ENCODE results near the gene WDPCP.
"Not testable (repeated sequence)": the region's sequence is repeated elsewhere in the genome, so short reads cannot be mapped to it uniquely, and the experiment has no call there.

WDPCP gene

DNA sequence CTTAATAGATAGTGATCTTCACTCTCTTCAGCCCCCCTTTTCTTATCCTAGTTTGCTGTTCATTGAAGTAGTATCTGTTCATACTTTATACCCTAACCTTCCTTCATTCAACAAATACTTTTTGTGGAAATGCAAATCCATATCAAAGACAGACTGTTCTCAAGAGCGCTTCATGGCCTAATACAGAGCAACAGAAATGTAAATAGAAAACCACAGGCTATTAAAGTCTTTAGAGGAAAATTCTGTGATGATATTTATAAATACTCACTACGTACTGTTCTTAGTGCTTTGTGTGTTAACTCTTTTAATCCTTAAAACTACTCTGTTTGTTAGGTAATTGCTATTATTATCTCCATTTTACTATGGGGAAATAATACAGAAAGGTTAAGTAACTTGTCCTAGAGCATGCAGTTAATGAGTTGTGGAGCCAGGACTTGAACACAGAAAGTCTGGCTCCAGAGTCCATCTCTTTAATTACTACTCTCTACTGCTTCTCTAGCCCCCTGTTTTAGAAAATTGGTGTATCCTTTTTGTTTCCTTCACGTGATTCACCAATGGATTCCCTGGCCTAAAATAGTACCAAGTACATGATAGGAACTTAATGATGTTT is 3.4 kb upstream of the WDPCP start:
- no peak for DNase-seq (ENCODE audit: low read depth)

DNA sequence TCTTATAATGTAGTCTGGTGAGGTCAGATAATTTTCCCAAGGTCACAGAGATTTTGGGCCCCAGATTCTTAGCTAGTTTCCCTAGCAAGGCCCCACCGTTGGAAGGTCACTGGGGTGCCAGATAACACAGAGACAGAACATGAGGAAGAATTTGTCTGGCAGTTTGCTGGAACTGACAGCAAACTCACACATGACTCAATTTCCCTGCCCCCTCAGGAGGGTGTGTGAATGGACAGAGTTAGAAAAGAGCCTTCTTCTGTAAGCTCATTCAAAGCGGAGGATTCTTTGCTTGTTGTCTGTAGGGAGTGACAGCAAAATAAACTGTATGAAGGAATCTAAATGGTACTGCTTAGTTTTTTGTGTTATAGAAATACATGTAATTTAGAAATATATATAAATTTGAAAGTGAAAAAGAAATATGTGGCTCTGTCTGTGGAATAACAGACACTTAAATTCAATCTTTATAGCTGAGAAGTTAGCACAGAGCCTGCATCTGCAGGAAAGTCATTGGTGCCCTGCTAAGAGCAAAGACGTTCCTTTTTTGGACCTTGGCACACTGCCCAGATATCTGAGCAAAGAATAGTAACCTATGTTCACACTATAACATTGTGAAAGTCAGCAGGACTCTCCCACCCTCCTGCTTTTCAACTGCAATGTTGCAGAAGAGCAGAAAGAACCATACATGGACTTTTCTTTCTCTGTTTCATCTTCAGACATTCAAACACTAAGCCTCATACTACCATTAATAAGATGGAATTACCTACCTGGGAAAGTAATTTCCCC is 2.5 kb upstream of the WDPCP start:
- no peak for DNase-seq (ENCODE audit: low read depth)

DNA sequence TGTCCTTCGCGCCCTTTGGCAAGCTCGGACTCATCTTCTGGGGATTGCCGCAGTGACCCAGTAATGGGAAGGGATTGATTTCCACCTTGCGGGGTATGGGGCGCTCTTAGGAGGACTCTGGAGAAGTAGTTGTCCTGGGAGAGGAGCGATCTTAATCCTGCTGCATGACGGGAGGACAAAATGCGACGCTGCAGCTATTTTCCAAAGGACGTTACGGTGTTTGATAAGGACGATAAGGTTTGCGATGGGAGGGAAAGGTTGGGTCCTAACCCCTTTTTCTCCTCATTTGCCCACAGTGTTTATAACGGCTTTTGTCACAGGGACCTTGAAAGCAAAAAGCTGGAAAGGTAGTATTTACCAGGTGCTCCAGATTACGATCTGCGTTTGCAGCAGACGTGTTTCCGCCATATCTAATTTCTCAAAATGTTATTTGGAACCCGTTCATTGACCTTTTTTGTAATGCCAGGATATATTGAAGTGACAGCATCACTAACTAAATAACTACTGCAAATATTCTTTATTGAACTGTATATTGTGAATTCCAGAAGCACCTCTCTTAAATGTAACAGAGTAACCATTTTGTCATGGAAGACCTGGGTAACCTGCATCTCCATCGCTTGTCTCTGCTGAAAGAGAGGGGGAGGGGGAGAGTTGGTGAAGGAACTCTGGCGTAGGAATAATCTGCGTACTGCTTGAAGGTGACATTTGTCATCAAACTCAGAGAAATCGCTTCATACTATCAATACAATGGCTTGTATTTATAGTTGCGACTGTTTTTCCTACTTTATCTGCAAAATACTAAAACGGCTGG is 1.1 kb upstream of the WDPCP start:
- DNase-seq (ENCODE audit: low read depth): no peak

DNA sequence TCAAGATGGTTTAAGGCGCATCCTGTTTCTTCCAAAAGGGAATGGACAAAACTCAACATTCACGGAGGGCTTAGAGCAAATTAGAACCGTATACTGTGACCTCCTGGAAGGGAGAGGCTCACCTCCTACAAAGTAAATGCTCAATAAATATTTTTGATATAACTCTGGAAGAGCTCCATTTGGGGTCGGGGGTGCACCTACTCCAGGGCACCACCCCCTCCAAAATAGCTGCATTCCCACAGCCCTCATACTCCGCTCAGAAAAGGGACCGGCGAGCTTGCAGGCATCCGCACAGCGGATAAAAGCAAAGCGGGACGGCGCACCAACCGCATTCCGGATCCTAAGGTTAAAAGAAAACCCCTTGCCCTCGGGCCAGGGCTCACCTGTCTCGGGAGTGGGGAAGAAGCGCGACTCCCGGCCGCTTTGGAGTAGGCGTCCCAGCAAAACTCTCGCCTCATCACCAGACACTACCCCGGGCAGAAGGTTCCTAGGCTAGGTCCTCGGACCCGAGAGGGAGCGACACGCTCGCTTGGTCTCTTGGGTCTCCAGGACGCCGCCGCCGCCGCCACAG is 378 bp downstream of the WDPCP start:
- DNase-seq (ENCODE audit: low read depth): no peak

DNA sequence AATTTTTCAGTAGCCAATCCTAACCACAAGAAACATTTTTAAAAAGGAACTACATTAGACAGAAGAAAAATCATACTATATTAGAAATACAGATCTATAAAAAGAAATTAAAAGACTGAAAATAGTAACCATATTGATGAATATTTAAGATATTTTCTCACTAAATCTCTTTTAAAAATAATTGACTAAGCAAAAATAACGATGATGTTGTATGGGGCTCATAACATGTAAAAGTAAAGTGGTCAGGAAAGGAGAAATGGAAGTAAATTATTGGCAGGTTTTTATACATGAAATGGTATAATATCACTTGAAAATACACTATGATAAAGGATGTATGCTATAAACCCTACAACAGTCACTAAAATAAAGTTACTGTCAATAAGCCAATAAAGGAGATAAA is 5.4 kb downstream of the WDPCP start:
- DNase-seq (ENCODE audit: low read depth): no peak

DNA sequence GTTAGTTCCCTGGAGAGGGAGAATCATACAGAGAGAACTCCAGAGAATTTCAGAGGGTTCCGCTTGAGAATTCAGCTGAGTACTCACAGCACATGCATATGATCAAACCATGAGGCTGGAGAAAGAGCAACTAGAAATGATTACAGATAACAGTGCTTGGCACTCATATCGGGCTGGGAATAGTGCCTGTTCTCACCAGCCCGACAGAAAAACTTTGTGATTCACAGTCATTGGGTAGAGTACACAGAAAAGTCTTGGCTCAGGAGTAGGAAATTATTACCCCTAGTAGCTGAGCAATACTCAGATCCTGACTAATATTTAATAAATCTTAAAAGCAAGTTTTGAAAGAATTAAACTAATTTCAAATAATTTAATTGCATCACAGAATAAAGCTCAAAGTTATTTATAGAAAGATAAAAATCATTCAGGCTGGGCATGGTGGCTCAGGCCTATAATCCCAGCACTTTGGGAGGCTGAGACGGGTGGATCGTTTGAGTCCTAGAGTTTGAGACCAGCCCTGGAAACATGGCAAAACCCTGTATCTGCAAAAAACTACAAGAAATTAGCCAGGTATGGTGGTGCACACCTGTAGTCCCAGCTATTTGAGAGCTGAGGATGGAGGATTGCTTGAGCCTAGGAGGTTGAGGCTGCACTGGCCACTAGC is 6.8 kb downstream of the WDPCP start:
- DNase-seq (ENCODE audit: low read depth): no peak

DNA sequence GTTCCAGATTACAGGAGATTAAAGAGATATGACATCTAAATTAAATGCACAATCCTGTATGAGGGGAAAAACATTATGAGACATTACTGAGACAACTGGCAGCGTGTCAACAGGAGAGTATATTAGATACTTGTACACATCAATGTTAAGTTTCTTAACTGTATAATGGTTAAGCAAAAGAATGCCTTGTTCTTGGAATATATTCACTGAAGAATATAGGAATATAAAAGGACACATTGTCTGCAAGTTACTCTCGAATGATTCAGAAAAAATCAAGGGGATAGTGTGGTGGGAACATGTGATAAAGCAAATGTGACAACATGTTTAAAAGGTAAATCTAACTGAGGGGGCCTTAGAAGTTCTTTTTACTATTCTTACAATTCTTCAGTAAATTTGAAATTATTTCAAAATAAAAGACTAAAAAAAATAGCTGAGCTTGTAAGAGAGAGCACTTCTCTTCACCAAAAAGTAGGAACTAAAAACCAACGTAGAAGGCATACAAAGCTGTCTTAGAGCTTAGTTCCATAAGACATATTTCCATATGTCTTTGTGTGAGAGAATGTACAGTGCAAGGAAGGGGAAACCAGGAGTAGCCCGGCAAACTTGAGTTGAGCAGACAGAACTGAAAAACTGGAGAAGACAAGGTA is 7.5 kb downstream of the WDPCP start:
- DNase-seq (ENCODE audit: low read depth): no peak

DNA sequence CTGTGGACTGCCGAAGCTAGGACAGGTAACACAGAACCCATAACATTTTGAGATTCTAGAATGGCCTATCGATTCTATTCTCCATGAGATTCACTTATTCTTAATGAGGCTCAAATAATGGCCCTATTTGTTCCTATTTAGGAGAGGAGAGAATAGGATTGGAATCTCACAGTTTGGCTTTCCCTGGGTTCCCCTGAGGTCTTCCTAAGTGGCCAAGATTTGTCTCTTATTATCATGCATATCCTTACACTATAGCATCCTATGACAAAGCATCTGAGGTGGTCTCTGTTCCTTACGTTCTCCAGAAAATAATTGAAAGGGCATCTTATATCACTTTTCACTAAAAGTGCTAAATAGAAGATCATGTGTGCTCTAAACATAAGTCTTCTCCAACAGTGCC is 9.5 kb downstream of the WDPCP start:
- DNase-seq (ENCODE audit: low read depth): no peak

DNA sequence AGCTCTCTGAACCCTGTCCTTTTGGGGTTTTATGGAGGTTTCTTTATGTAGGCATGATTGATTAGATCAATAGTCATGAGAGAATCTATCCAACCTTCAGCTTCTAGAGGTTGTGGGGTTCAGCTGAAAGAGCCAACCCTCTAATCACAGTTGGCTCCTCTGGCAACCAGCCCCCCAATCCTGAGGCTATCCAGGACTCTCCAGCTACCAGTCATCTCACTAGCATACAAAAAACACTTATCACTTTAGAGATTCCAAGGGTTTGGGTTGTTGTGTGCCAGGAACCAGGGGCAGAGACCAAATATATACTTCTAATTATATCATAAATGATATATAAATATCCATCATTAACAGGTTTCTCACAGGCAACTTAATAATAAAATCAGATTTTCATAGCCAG is 11.7 kb downstream of the WDPCP start:
- no peak for DNase-seq (ENCODE audit: low read depth)

DNA sequence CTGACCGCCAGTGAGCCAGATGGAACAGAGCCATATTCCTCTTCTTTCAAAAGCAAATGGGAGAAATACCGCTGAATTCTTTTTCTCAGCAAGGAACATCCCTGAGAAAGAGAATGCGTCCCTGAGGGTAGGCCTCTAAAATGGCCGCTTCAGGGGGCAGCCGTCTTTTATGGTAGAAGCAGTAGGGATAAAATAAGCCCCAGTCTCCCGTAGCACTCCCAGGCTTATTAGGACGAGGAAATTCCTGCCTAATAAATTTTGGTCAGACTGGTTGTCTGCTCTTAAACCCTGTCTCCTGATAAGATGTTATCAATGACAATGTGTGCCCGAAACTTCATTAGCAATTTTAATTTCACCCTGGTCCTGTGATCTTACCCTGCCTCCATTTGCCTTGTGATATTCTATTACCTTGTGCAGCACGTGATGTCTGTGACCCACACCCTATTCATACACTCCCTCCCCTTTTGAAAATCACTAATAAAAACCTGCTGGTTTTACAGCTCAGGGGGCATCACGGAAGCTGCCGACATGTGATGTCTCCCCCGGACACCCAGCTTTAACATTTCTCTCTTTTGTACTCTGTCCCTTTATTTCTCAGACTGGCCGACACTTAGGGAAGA is 14.4 kb downstream of the WDPCP start:
- not testable (repeated sequence) for DNase-seq (ENCODE audit: low read depth)

DNA sequence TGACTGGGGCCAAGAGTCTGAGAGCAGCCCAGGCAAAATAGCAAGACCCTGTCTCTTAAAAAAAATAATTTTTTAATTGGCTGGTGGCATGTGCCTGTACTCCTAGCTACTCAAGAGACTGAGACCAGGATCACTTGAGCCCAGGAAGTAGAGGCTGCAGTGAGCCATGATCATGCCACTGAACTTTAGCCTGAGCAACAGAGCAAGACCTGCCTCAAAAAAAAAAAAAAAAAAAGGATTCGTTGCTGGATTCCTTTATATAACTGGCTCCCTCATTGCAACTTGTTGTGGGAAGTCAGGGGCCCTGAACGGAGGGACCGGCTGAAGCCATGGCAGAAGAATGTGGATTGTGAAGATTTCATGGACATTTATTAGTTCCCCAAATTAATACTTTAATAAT is 15.3 kb downstream of the WDPCP start:
- not testable (repeated sequence) for DNase-seq (ENCODE audit: low read depth)

DNA sequence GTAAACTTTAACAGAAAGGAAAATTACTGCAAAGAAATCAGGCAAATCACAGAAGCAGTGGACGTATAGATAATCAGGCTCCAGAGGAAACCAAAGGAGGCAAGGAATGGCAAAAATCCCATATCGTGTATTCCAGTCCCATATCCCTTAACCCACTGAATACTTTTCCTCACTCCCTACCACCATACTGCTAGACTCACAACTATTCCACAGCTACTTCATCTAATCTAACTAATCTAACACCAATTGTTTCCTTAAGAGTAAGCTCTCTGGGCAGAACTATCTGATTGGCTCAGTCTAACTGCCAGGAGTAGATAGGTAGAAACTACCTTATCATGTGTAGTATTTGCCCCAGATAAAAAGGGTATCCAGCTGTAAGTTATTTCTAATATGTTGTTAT is 16.3 kb downstream of the WDPCP start:
- DNase-seq (ENCODE audit: low read depth): no peak

DNA sequence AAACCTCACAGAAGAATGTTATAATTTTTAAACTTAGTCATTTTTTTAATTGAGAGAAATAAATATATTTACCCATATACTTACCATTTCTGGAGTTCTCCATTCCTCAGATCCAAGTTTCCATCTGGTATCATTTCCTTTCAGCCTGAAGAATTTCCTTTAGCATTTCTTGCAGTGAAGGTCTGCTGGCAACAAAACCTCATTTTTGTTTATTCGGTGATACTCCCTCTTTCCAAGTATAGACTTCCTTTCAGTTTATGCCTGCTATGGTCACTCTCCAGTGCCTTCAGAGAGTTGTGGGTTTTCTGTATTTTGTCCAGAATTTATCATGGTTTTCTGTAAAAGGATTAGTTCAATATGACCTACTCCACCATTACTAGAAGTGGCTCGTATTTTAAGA is 17.0 kb downstream of the WDPCP start:
- DNase-seq (ENCODE audit: low read depth): no peak

DNA sequence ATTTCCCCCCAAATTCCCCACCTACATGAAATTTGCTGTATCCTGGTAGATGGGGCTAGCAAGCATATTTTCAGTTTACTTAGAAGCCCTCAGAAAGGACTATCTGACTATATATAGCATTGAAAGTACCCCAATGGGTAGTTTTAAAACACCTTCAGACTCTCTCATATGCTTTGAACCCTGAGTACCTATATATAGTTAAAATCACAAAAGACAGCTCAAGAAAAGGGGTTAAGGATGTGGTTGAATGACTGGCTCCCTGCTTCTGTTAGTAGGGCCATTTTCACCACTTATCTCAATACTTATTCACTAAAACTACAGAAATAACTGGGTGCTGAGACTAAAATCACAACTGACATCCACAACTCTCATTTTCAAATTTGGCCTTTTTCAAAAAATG is 18.5 kb downstream of the WDPCP start:
- no peak for DNase-seq (ENCODE audit: low read depth)

DNA sequence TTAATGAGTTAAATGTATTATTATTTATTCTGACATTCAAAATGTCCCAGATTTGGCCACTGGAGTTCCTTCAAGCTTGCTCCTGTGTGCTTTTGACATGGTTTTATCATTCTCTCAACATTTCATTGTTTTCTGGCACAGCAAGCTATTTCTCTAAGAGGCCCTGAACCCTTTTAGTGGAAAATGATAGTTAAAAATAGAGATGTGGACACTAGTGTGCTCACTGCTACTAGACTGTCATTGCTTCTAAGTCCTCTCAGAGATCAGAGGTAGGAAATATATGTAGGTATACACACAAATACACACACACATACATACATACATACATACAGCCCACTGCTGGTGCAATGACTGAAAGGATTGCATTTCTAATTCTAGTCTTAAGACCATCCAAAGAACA is 25.5 kb downstream of the WDPCP start:
- no peak for DNase-seq (ENCODE audit: low read depth)

DNA sequence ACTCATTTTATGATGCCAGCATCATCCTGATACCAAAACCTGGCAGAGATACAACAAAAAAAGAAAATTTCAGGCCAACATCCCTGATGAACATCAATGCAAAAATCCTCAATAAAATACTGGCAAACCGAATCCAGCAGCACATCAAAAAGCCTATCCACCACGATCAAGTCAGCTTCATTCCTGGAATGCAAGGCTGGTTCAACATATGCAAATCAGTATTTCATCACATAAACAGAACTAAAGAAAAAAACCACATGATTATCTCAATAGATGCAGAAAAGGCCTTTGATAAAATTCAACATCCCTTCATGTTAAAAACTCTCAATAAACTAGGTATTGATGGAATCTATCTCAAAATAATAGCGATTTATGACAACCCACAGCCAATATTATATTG is 29.4 kb downstream of the WDPCP start:
- DNase-seq (ENCODE audit: low read depth): not testable (repeated sequence)

DNA sequence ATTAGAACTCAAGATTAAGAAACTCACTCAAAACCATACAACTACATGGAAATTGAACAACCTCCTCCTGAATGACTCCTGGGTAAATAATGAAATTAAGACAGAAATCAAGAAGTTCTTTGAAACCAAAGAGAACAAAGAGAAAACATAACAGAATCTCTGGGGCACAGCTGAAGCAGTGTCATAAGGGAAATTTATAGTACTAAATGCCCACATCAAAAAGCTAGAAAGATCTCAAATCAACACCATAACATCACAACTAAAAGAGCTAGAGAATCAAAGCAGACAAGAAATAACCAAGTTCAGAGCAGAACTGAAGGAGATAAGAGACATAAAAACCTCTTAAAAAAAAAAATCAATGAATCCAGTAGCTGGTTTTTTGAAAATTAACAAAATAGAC is 30.5 kb downstream of the WDPCP start:
- not testable (repeated sequence) for DNase-seq (ENCODE audit: low read depth)

DNA sequence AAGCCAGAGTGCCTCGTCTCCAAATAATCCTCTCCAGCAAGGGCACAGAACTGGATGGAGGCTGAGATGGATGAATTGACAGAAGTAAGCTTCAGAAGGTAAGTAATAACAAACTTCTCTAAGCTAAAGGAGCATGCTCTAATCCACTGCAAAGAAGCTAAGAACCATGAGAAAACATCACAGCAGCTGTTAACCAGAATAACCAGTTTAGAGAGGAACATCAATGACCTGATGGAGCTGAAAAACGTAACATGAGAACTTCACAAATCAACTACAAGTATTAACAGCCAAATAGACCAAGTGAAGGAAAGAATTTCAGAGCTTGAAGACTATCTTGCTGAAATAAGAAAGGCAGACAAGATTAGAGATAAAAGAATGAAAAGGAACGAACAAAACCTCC is 32.3 kb downstream of the WDPCP start:
- DNase-seq (ENCODE audit: low read depth): no peak

DNA sequence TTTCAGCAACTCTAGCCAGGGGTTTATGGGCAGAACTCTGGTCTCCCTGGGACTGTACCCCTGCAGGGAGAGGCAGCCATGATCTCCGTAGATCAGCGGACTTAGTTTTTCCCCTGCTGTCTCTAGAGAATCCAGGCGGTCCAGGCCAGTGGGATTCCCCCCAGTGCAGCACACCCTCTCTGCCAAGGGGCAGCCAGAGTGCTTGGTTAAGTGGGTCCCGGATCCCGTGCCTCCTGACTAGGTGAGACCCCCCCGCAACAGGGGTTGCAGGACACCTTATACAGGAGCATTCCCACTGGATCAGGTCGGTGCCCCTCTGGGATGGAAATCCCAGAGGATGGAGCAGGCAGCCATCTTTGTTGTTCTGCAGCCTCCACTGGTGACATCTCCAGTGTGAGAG is 33.0 kb downstream of the WDPCP start:
- no peak for DNase-seq (ENCODE audit: low read depth)

DNA sequence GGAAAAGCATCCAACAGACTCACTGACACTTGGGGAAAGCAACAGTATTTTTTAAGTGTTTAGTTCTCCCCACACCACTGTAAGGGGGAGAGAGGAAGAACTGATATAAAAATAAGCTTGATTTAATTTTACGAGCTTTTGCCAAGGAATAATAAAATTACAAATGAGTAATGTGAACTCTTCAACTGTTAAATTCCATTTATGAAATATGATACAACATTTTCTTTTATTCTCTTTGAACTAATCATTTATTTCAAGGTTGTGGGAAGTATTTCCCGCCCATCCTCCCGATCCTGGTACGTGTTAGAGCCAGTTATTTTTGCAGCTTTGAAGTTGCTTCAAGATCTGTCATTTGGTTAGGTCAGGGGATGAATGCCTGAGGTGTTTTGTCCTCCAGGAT is 35.2 kb downstream of the WDPCP start:
- DNase-seq (ENCODE audit: low read depth): no peak

DNA sequence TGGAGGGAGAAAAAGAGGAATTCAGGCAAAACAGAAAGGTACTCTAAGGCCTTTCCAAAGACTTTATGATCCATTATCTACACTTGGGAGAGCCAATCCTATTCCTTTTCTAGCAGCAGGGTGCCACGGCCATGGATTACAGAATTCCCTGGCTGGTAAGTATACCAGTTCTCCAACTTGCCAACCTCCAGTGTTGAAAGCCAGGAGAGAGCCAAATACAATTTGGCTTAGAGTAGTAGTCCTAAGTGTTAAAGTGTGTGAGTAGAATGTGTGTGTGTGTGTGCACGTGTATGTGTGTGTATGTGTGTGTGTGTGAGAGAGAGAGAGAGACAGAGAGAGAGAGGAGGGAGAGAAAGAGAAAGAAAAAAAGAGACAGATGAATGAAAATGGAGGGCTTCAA is 43.3 kb downstream of the WDPCP start:
- DNase-seq (ENCODE audit: low read depth): no peak
